GM12878 (cell line): Measurements from ENCODE around the gene TMEM178A. TPM values are rescaled to one million over a fixed set of nuclear protein-coding genes. Genes with fewer than 3 reads are reported as not detected.

Experiments
- ATAC-seq: fragments of 200-7000 bp; cut with Tn5 transposase; 3 replicates; pipeline ENCODE4 v1.9.1; 2020; ENCODE audit warnings: mild to moderate bottlenecking, moderate library complexity
- BruUV-seq: library from RNA; stranded (reverse); fragments of 400-500 nt; replicated peaks from 2 replicates; lab custom pipeline; 2021; lab: Mats Ljungman, UMichigan
- CTCF ChIA-PET: fragments of 300-600 bp; sonication (Branson Sonifier 250); formaldehyde crosslinking; extraction: SDS; loops from one replicate; lab custom pipeline; 2021; ENCODE audit warnings: inconsistent platforms; lab: Yijun Ruan, JAX
- POLR2A ChIA-PET: fragments of 350-600 bp; formaldehyde crosslinking; extraction: SDS; loops from one replicate; lab custom pipeline; 2021; ENCODE audit warnings: inconsistent platforms; lab: Charles Lee
- RAD21 ChIA-PET: fragments of 300-600 bp; sonication (Branson Sonifier 250); formaldehyde crosslinking; loops from one replicate; lab custom pipeline; 2023; ENCODE audit warnings: antibody characterized with exemption; ENCODE audit not compliant: unreplicated experiment; lab: Charles Lee
- SMC1A ChIA-PET: fragments of 300-600 bp; sonication (Branson Sonifier 250); formaldehyde crosslinking; loops from one replicate; lab custom pipeline; 2023; ENCODE audit not compliant: unreplicated experiment, uncharacterized antibody; lab: Charles Lee
- DNase-seq: peaks from one replicate; pipeline ENCODE4 v3.0.0-alpha.2; 2011; ENCODE audit warnings: low read depth, low spot score
- FAIRE-seq: peaks from 3 replicates; lab custom pipeline; 2011; peaks lifted over from hg19 to GRCh38; lab: Jason Lieb, UNC
- H2AFZ ChIP-seq: 2 replicates; pipeline ENCODE4 v1.6.0; 2011; ENCODE audit warnings: low read depth, low read length, control low read depth; ENCODE audit not compliant: control insufficient read depth
- H3K27ac ChIP-seq: 2 replicates; pipeline ENCODE4 v1.5.1; 2011; ENCODE audit warnings: control low read depth; ENCODE audit not compliant: control insufficient read depth, insufficient read depth
- H3K27me3 ChIP-seq, 2 experiments: replicated peaks in 1 of 2; 2 replicates each; pipeline versions ENCODE4 v1.6.0 to v1.6.1; 2011; ENCODE audit warnings: low read length in 1 of 2; ENCODE audit not compliant: control insufficient read depth in 2 of 2, insufficient read depth in 2 of 2
- H3K36me3 ChIP-seq, 2 experiments: 2 replicates each; pipeline ENCODE4 v1.5.1; 2011; ENCODE audit warnings: low read length in 1 of 2; ENCODE audit not compliant: control insufficient read depth in 2 of 2, insufficient read depth in 2 of 2
- H3K4me1 ChIP-seq: 2 replicates; pipeline ENCODE4 v1.6.1; 2011; ENCODE audit warnings: mild to moderate bottlenecking, low read length, moderate library complexity, mixed read lengths; ENCODE audit not compliant: control insufficient read depth, insufficient read depth
- H3K4me2 ChIP-seq: 2 replicates; pipeline ENCODE4 v1.6.0; 2011; ENCODE audit warnings: control low read depth; ENCODE audit not compliant: control insufficient read depth, insufficient read depth
- H3K4me3 ChIP-seq: fragments of 200-600 bp; sonication (generic); 2 replicates; pipeline ENCODE4 v1.5.1; 2016
- H3K79me2 ChIP-seq: 2 replicates; pipeline ENCODE4 v1.6.0; 2011; ENCODE audit warnings: low read length; ENCODE audit not compliant: control insufficient read depth, insufficient read depth
- H3K9ac ChIP-seq: 2 replicates; pipeline ENCODE4 v1.8.0; 2011; ENCODE audit warnings: low read length, control low read depth, mixed read lengths; ENCODE audit not compliant: control insufficient read depth, insufficient read depth
- H3K9me3 ChIP-seq: replicated peaks from 3 replicates; pipeline ENCODE4 v1.5.1; 2011; ENCODE audit warnings: mild to moderate bottlenecking, low read length; ENCODE audit not compliant: control insufficient read depth, insufficient read depth
- H4K20me1 ChIP-seq: 2 replicates; pipeline ENCODE4 v1.6.0; 2011; ENCODE audit not compliant: control insufficient read depth, insufficient read depth
- CHD1 ChIP-seq: IDR thresholded peaks from 2 replicates; pipeline ENCODE4 v1.6.1; 2012; ENCODE audit warnings: low read depth, low read length, improper control_type of control experiment
- CHD4 ChIP-seq: fragments of 200-600 bp; sonication (generic); IDR thresholded peaks from 2 replicates; pipeline ENCODE4 v1.6.1; 2016; ENCODE audit warnings: mild to moderate bottlenecking
- FOXK2 ChIP-seq: fragments of 450-650 bp; IDR thresholded peaks from 2 replicates; pipeline ENCODE4 v1.6.1; 2017; ENCODE audit warnings: mild to moderate bottlenecking, moderate library complexity
- HCFC1 ChIP-seq: fragments of 150-350 bp; IDR thresholded peaks from 2 replicates; pipeline ENCODE4 v1.6.1; 2014; ENCODE audit warnings: low read length
- JUND ChIP-seq: IDR thresholded peaks from 2 replicates; pipeline ENCODE4 v1.6.1; 2012; ENCODE audit warnings: low read depth, mild to moderate bottlenecking, low read length, improper control_type of control experiment, moderate library complexity
- KLF5 ChIP-seq: fragments of 450-650 bp; IDR thresholded peaks from 2 replicates; pipeline ENCODE4 v1.6.1; 2014; ENCODE audit warnings: mild to moderate bottlenecking; ENCODE audit not compliant: partially characterized antibody
- MYB ChIP-seq: fragments of 150-350 bp; IDR thresholded peaks from 2 replicates; pipeline ENCODE4 v1.6.1; 2014; ENCODE audit warnings: mild to moderate bottlenecking, low read depth, low read length, borderline replicate concordance
- POLR2AphosphoS2 ChIP-seq: IDR thresholded peaks from 2 replicates; pipeline ENCODE4 v1.6.1; 2011; ENCODE audit warnings: low read depth, mild to moderate bottlenecking, low read length, improper control_type of control experiment, moderate library complexity
- POU2F2 ChIP-seq: IDR thresholded peaks from 3 replicates; pipeline ENCODE4 v1.6.1; 2011; ENCODE audit warnings: low read depth, mild to moderate bottlenecking, low read length, borderline replicate concordance
- SRF ChIP-seq, 2 experiments: IDR thresholded peaks; 2 replicates each; pipeline ENCODE4 v1.6.1; 2011; ENCODE audit warnings: low read depth in 2 of 2, low read length in 2 of 2, mild to moderate bottlenecking in 1 of 2, moderate library complexity in 1 of 2
- WGBS: methylation state at CpG from one replicate; pipeline ENCODE4 v1.1.6; 2016; ENCODE audit warnings: low lambda C conversion rate; ENCODE audit not compliant: insufficient replicate concordance, insufficient coverage; ENCODE audit errors: missing lambda C conversion rate; 5-methylcytosine and 5-hydroxymethylcytosine counted together
- in situ Hi-C: fragments of 300-500 bp; cut with MboI; formaldehyde crosslinking; loops from 9 replicates; pipeline ENCODE4 v1.14.3; 2018; ENCODE audit warnings: mixed read lengths
- intact Hi-C: fragments of 100-400 bp; cut with micrococcal nuclease; formaldehyde crosslinking; loops from one replicate; pipeline ENCODE4 v1.14.2; 2022; ENCODE audit not compliant: unreplicated experiment
- polyA plus RNA-seq, 11 experiments: library from polyadenylated mRNA; depleted of rRNA in 4 of 11; unstranded in 6 of 11; stranded (reverse) in 5 of 11; fragments of >200 nt; fragmentation: Nextera tagmentation in 4 of 11; fragmentation: Illumina TruSeq in 1 of 11; extraction: Ambion mirVana in 4 of 11; extraction: Trizol in 1 of 11; gene quantifications; 1 replicate in 1 of 11; 2 replicates in 10 of 11; pipeline versions ENCODE4 v1.2.1 to v1.2.3, GENCODE V29; 2011 to 2016; ENCODE audit warnings: inconsistent platforms in 2 of 11, missing spikeins in 2 of 11, low read depth in 1 of 11
- total RNA-seq, 4 experiments: library from RNA; depleted of rRNA in 3 of 4; stranded (reverse); fragments of >200 nt in 3 of 4; fragmentation: Illumina TruSeq in 1 of 4; extraction: Trizol in 1 of 4; gene quantifications; 2 replicates each; pipeline versions ENCODE4 v1.2.1 to v1.2.3, GENCODE V29; 2013 to 2021
- TF ChIP-seq, protein P1 (sequence below): fragments of 450-650 bp; formaldehyde crosslinking; IDR thresholded peaks from 2 replicates; pipeline ENCODE4 v1.5.0; 2022; ENCODE audit warnings: mild to moderate bottlenecking, missing genetic modification characterization
- TF ChIP-seq, protein P2 (sequence below): fragments of 450-650 bp; IDR thresholded peaks from 2 replicates; pipeline ENCODE4 v1.6.1; 2017; ENCODE audit warnings: borderline replicate concordance
- TF ChIP-seq, protein P3 (sequence below): fragments of 450-650 bp; IDR thresholded peaks from 2 replicates; pipeline ENCODE4 v1.6.1; 2017; ENCODE audit warnings: low read depth, mild to moderate bottlenecking, moderate library complexity
- TF ChIP-seq, protein P4 (sequence below): IDR thresholded peaks from 2 replicates; pipeline ENCODE4 v1.6.1; 2012; ENCODE audit warnings: low read depth, low read length, improper control_type of control experiment

Gene TMEM178A
- total and polyA plus RNA-seq, 10 of the 15 experiments (the other 5 are each of a cell fraction or from before 2014, with no cell fraction given), result not detected

DNA sequence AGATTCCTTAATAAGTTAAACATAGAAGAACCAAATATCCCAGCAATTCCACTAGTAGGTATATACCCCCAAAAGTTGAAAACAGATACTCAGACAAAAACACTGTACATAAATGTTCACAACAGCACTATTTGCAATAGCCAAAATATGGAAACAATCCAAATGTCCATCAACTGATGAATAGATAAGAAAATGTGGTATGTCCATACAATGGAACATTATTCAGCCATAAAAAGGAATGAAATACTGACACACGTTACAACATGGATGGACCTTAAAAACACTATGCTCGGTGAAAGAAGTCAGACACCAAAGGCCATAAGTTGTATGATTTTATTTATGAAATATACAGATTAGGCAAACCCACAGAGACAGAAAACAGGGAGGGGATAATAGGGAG is 12.5 kb downstream of the TMEM178A start (continued):
- TF ChIP-seq, protein P1, sequence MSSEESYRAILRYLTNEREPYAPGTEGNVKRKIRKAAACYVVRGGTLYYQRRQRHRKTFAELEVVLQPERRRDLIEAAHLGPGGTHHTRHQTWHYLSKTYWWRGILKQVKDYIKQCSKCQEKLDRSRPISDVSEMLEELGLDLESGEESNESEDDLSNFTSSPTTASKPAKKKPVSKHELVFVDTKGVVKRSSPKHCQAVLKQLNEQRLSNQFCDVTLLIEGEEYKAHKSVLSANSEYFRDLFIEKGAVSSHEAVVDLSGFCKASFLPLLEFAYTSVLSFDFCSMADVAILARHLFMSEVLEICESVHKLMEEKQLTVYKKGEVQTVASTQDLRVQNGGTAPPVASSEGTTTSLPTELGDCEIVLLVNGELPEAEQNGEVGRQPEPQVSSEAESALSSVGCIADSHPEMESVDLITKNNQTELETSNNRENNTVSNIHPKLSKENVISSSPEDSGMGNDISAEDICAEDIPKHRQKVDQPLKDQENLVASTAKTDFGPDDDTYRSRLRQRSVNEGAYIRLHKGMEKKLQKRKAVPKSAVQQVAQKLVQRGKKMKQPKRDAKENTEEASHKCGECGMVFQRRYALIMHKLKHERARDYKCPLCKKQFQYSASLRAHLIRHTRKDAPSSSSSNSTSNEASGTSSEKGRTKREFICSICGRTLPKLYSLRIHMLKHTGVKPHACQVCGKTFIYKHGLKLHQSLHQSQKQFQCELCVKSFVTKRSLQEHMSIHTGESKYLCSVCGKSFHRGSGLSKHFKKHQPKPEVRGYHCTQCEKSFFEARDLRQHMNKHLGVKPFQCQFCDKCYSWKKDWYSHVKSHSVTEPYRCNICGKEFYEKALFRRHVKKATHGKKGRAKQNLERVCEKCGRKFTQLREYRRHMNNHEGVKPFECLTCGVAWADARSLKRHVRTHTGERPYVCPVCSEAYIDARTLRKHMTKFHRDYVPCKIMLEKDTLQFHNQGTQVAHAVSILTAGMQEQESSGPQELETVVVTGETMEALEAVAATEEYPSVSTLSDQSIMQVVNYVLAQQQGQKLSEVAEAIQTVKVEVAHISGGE, result no peak

DNA sequence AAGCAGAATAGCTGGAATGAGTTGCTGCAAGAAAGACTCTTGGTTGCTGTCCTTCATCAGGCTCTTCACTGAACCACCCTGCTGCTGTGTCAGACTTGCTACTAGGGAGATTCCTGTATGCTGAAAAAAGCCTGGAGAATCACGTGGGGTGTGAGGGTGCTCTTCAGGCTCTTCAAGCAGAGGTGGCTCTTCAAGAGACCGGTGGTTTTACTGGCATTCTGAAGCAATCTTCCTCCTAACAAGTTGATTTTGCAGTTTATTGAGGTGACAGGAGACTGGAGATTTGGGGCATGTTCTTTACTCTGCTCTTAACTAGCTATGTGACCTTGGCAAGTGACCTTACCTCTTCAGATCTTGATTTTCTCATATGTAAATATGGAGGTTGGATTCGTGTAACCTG is 14.1 kb downstream of the TMEM178A start:
- Histone ChIP-seq H4K20me1 (no peaks in the 10 kb centered on the region), H3K27me3 (no peaks in the 10 kb centered on the region), H3K4me1 (no peaks in the 10 kb centered on the region), H3K9ac (no peak overlapping the region), H3K4me3 (no peak overlapping the region), H2AFZ (no peak overlapping the region), H3K4me2 (no peak overlapping the region), H3K36me3 (no peaks in the 10 kb centered on the region), H3K9me3 (no peaks in the 10 kb centered on the region), H3K27ac (no peak overlapping the region), H3K79me2 (no peaks in the 10 kb centered on the region)
- ATAC-seq, result no peak
- in situ Hi-C loops (no loop called here), intact Hi-C loops (no loop called here)
- no peak for DNase-seq
- BruUV-seq, result no TSS peak
- WGBS, result 0% methylated on average over 3 of the region's 3 CpGs
- ChIA-PET RAD21 (no interaction called here), SMC1A (no interaction called here), CTCF (no interaction called here), POLR2A (no interaction called here)
- no peak for FAIRE-seq
- TF ChIP-seq HCFC1, result no peak
- TF ChIP-seq MYB, result no peak
- TF ChIP-seq CHD4, result no peak
- TF ChIP-seq KLF5, result no peak
- no peak for TF ChIP-seq CHD1
- TF ChIP-seq POU2F2, result no peak
- no peak for TF ChIP-seq POLR2AphosphoS2
- TF ChIP-seq JUND, result no peak
- TF ChIP-seq, protein P2, sequence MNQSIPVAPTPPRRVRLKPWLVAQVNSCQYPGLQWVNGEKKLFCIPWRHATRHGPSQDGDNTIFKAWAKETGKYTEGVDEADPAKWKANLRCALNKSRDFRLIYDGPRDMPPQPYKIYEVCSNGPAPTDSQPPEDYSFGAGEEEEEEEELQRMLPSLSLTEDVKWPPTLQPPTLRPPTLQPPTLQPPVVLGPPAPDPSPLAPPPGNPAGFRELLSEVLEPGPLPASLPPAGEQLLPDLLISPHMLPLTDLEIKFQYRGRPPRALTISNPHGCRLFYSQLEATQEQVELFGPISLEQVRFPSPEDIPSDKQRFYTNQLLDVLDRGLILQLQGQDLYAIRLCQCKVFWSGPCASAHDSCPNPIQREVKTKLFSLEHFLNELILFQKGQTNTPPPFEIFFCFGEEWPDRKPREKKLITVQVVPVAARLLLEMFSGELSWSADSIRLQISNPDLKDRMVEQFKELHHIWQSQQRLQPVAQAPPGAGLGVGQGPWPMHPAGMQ, result no peak
- TF ChIP-seq, protein P3, sequence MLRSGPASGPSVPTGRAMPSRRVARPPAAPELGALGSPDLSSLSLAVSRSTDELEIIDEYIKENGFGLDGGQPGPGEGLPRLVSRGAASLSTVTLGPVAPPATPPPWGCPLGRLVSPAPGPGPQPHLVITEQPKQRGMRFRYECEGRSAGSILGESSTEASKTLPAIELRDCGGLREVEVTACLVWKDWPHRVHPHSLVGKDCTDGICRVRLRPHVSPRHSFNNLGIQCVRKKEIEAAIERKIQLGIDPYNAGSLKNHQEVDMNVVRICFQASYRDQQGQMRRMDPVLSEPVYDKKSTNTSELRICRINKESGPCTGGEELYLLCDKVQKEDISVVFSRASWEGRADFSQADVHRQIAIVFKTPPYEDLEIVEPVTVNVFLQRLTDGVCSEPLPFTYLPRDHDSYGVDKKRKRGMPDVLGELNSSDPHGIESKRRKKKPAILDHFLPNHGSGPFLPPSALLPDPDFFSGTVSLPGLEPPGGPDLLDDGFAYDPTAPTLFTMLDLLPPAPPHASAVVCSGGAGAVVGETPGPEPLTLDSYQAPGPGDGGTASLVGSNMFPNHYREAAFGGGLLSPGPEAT, result no peak
- TF ChIP-seq SRF (IDR thresholded peaks at IDR 0.05; ENCODE audit: low read depth in 2 of 2, low read length in 2 of 2), result no peak
- TF ChIP-seq, protein P4, sequence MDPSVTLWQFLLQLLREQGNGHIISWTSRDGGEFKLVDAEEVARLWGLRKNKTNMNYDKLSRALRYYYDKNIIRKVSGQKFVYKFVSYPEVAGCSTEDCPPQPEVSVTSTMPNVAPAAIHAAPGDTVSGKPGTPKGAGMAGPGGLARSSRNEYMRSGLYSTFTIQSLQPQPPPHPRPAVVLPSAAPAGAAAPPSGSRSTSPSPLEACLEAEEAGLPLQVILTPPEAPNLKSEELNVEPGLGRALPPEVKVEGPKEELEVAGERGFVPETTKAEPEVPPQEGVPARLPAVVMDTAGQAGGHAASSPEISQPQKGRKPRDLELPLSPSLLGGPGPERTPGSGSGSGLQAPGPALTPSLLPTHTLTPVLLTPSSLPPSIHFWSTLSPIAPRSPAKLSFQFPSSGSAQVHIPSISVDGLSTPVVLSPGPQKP, result no peak
- TF ChIP-seq FOXK2, result no peak
